Body of pancreas (tissue), 4 donors: ENCODE data around the gene KLHDC10. TPM values are rescaled to one million over a fixed set of nuclear protein-coding genes. Genes with fewer than 3 reads are reported as not detected.

Experiments
- ATAC-seq: fragments of 150-250 bp; one replicate; pipeline ENCODE4 v1.9.1; 2016
- DNase-seq, 4 donors: peaks; one replicate each; pipeline ENCODE4 v3.0.0-alpha.2; 2019
- H3K27ac ChIP-seq, 4 donors: fragments of 200-600 bp; sonication (generic); 1 replicate in 3 of 4; 2 replicates in 1 of 4; pipeline versions ENCODE4 v1.5.1 to v1.6.1; 2016 to 2019; ENCODE audit warnings: mild to moderate bottlenecking in 1 of 4, mixed read lengths in 1 of 4, moderate library complexity in 1 of 4
- H3K27me3 ChIP-seq, 2 donors: fragments of 200-600 bp; sonication (generic); one replicate each; pipeline ENCODE4 v1.6.0; 2016; ENCODE audit warnings: mild to moderate bottlenecking in 1 of 2
- H3K36me3 ChIP-seq, 2 donors: fragments of 200-600 bp; sonication (generic); replicated peaks in 1 of 2; 2 replicates each; pipeline ENCODE4 v1.5.1; 2016; ENCODE audit warnings: low read depth in 2 of 2; ENCODE audit not compliant: insufficient read depth in 1 of 2
- H3K4me1 ChIP-seq: fragments of 200-600 bp; sonication (generic); one replicate; pipeline ENCODE4 v1.6.0; 2016
- H3K4me3 ChIP-seq, 2 donors: fragments of 200-600 bp; sonication (generic); 1 replicate in 1 of 2; 2 replicates in 1 of 2; pipeline ENCODE4 v1.5.1; 2016 to 2019
- H3K9me3 ChIP-seq, 3 donors: fragments of 200-600 bp; sonication (generic); 1 replicate in 2 of 3; 2 replicates in 1 of 3; pipeline ENCODE4 v1.5.1; 2016
- CTCF ChIP-seq, 7 experiments: fragments of 450-650 bp in 4 of 7; fragments of 200-600 bp in 3 of 7; sonication (generic) in 3 of 7; IDR thresholded peaks; one replicate each; pipeline ENCODE4 v1.5.1; 2016 to 2019; ENCODE audit warnings: antibody characterized with exemption in 7 of 7
- POLR2A ChIP-seq, 3 donors: fragments of 450-650 bp; IDR thresholded peaks; one replicate each; pipeline ENCODE4 v1.6.1; 2016; ENCODE audit warnings: antibody characterized with exemption in 3 of 3, mild to moderate bottlenecking in 2 of 3
- whole genome bisulfite sequencing, 2 donors: methylation state at CpG; one replicate each; pipeline ENCODE4 v1.1.5; 2017; 5-methylcytosine and 5-hydroxymethylcytosine counted together
- intact Hi-C: fragments of 100-400 bp; cut with DNase I; formaldehyde crosslinking; loops from one replicate; pipeline ENCODE4 v1.15.1; 2023
- total RNA-seq, 2 donors: library from RNA; depleted of rRNA; stranded (reverse); fragments of >200 nt; gene quantifications; one replicate each; pipeline ENCODE4 v1.1.0, GENCODE V29; 2016

Gene KLHDC10
- total RNA-seq, 2 donors from 2014 or later, result 10.5 to 15.6 TPM

DNA sequence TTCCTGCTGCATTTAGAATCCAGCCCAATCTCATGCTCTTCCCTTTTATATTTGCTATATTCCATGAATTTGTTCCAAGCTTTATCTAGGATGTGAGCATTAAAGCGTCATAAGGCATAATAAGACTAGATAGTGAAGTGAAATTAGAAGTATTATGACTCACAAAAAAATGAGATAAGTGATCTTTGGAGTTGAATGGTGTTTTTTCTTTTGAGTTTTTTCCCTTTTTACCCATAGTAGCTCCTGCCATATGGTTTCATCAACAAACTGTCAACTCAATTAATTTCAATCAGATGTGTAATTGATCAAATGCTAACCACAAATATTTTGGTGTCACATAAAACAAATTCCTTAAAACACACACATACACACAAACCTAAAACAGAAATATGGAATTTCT, 17.0 kb downstream of the KLHDC10 start:
- WGBS, 2 donors, result 54 to 65% methylated on average over 1 of the region's 1 CpG
- H3K4me1 ChIP-seq, result peaks cover 17% of the 10 kb centered on the region
- H3K36me3 ChIP-seq, result no peaks in the 10 kb centered on the region
- TF ChIP-seq CTCF (IDR thresholded peaks at IDR 0.05) (no peak), POLR2A (IDR thresholded peaks at IDR 0.05) (no peak)
- intact Hi-C loops, result no loop called here
- H3K4me3 ChIP-seq, result no peak overlapping the region
- no peak for ATAC-seq
- H3K27ac ChIP-seq, result no peak overlapping the region
- no peaks in the 10 kb centered on the region for H3K9me3 ChIP-seq
- no peak for DNase-seq
- H3K27me3 ChIP-seq, result no peaks in the 10 kb centered on the region

GRCh38 chr7:130090745-130091532, 20.6 kb downstream of the KLHDC10 start:
- 58 to 61% methylated on average over 4 of the region's 4 CpGs for WGBS, 2 donors
- intact Hi-C loops, result no loop called here
- ATAC-seq, result no peak
- peaks cover 17% of the 10 kb centered on the region for H3K4me1 ChIP-seq
- H3K27me3 ChIP-seq, result no peaks in the 10 kb centered on the region
- no peaks in the 10 kb centered on the region for H3K9me3 ChIP-seq
- H3K36me3 ChIP-seq, result no peaks in the 10 kb centered on the region
- H3K4me3 ChIP-seq, result no peak overlapping the region
- no peak for DNase-seq
- TF ChIP-seq POLR2A (IDR thresholded peaks at IDR 0.05) (no peak), CTCF (IDR thresholded peaks at IDR 0.05) (no peak)
- no peak overlapping the region for H3K27ac ChIP-seq

DNA sequence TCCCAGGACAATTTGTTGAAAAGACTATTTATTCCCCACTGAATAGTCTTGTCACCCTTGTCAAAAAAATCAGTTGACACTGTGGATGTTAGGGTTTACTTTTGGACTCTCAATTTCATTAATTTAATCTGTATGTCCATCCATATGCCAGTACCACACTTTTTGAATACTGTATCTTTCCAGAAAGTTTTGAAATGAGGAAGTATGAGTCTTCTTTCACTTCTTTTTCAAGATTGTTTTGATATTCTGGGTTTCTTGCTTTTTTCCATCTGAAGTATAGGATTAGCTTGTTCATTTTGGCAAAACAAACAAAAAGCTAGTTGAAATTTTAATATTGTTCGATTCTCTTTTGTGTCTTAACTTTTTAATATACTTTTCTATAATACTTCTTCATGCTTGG, 21.7 kb downstream of the KLHDC10 start:
- H3K4me1 ChIP-seq, result peaks cover 12% of the 10 kb centered on the region
- H3K27ac ChIP-seq, result no peak overlapping the region
- ATAC-seq (no peak), DNase-seq (no peak)
- 80 to 81% methylated on average over 1 of the region's 1 CpG for whole genome bisulfite sequencing, 2 donors
- H3K9me3 ChIP-seq, result no peaks in the 10 kb centered on the region
- H3K36me3 ChIP-seq, result no peaks in the 10 kb centered on the region
- no peak for TF ChIP-seq CTCF (IDR thresholded peaks at IDR 0.05)
- no peak for TF ChIP-seq POLR2A (IDR thresholded peaks at IDR 0.05)
- no peaks in the 10 kb centered on the region for H3K27me3 ChIP-seq
- intact Hi-C loops, result no loop called here
- H3K4me3 ChIP-seq, result no peak overlapping the region

DNA sequence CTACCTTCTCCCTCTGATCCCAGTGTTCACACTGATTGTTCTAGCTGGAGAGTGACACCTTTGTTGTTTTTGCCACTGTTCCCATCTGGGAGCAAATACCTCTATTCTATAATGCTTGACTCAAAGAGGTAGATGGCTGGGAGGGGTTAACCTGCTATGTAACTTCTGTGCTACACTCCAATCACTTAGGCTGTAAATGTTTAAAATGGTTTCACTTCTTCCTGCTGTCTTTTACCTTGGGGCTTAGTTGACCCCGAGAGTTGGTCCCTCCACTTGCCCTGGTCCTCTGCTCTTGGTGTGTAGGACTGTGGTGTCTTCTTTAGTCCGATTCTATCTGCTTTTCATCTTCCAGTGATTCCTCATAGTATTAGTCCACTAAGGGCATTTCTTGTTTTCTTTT, 22.3 kb downstream of the KLHDC10 start:
- no peaks in the 10 kb centered on the region for H3K9me3 ChIP-seq
- DNase-seq, result no peak
- no peaks in the 10 kb centered on the region for H3K27me3 ChIP-seq
- ATAC-seq, result no peak
- TF ChIP-seq CTCF (IDR thresholded peaks at IDR 0.05) (no peak), POLR2A (IDR thresholded peaks at IDR 0.05) (no peak)
- peaks cover 8% of the 10 kb centered on the region for H3K4me1 ChIP-seq
- no peak overlapping the region for H3K27ac ChIP-seq
- no peak overlapping the region for H3K4me3 ChIP-seq
- WGBS, 2 donors, result 90 to 96% methylated on average over 2 of the region's 2 CpGs
- H3K36me3 ChIP-seq, result no peaks in the 10 kb centered on the region
- intact Hi-C loops, result no loop called here

DNA sequence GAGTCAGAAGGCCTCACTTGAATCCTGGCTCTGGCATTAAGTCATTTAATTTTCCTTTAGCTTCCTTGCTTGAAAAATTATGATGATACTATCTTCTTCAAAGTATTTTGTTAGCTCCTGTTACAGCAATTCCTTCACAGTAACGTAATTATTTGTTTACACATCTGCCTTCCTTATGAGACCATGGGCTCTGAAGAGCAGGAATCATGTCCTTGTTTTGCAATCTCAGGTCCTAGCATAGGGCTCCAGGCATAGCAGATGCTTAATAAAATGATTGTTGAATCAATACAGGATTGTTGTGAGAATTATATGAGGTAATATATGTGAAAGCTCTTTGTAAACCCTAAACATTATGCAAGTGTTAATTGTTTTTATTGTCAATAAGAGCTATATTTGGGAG, 25.5 kb downstream of the KLHDC10 start:
- no peak overlapping the region for H3K4me3 ChIP-seq
- peaks cover 8% of the 10 kb centered on the region for H3K4me1 ChIP-seq
- TF ChIP-seq POLR2A (IDR thresholded peaks at IDR 0.05), result no peak
- TF ChIP-seq CTCF (IDR thresholded peaks at IDR 0.05), result no peak
- ATAC-seq (no peak), DNase-seq (no peak)
- no peaks in the 10 kb centered on the region for H3K9me3 ChIP-seq
- H3K27ac ChIP-seq, result no peak overlapping the region
- 28 to 39% methylated on average over 1 of the region's 1 CpG for WGBS, 2 donors
- H3K36me3 ChIP-seq, result no peaks in the 10 kb centered on the region
- H3K27me3 ChIP-seq, result no peaks in the 10 kb centered on the region
- intact Hi-C loops, result no loop called here
